GM12892 (cell line): ENCODE results near the gene GOSR2.

Experiments
- POLR2A ChIP-seq: IDR thresholded peaks from 2 replicates; pipeline ENCODE4 v1.6.1; 2011; ENCODE audit warnings: low read depth, low read length, control low read depth
- POLR2AphosphoS5 ChIP-seq: IDR thresholded peaks from 2 replicates; pipeline ENCODE4 v1.6.1; 2011; ENCODE audit warnings: low read depth, low read length, control low read depth
- TAF1 ChIP-seq: IDR thresholded peaks from 2 replicates; pipeline ENCODE4 v1.6.1; 2011; ENCODE audit warnings: low read depth, mild to moderate bottlenecking, control low read depth, low read length, borderline replicate concordance

GRCh38 chr17:46978489-46979146 is 55.7 kb downstream of the GOSR2 start:
- no peak for TF ChIP-seq POLR2A
- TF ChIP-seq TAF1: no peak
- no peak for TF ChIP-seq POLR2AphosphoS5
